ENCODE results near the gene SORBS2.

SORBS2 gene

DNA sequence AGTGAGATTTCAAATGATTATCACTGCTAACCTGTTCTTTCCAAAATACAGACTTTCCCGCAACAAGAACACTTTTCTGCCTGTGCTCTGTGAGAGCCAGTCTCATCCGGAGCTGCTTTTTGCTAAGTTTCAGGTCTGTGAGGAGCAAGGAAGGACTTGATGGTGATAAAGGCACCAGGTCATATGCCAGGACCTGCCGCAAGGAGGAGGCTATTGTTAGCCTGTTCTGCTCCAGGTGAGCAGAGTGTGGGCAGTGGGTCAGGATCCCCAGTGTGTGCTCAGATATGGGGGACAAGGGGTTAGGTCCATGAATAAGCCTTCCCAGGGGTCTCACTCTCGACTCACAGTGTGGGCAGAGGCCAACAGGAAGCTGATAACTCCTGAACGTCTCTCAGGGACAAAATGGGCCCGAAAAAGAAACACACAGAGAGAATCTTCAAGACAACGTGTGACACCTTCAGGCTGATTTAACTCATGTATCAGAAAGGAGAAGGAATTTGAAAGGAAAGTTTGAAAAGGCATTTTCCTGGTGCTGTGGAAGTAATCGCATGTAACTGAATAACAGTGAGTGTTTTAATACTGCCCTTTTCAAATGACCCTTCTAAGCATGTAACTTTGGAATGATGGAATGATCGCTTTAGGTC is 219.0 kb downstream of the SORBS2 start:
- Histone ChIP-seq H3K79me2 (ENCODE audit: insufficient read depth, low read depth) (no peaks in the 10 kb centered on the region), H2AFZ (ENCODE audit: low read depth) (no peak overlapping the region), H3K4me3 (IDR thresholded peaks at IDR 0.05; ENCODE audit: insufficient read depth, low read depth, low read length) (no peak overlapping the region), H3K9ac (no peak overlapping the region), H4K20me1 (ENCODE audit: insufficient read depth) (no peaks in the 10 kb centered on the region), H3K4me2 (no peak overlapping the region), H3K36me3 (ENCODE audit: insufficient read depth) (no peaks in the 10 kb centered on the region), H3K27ac (no peak overlapping the region), H3K27me3 (ENCODE audit: insufficient read depth, low read depth) (no peaks in the 10 kb centered on the region), H3K4me1 (ENCODE audit: low read depth, poor library complexity, severe bottlenecking) (peaks cover 19% of the 10 kb centered on the region)
- TF ChIP-seq, protein P1, sequence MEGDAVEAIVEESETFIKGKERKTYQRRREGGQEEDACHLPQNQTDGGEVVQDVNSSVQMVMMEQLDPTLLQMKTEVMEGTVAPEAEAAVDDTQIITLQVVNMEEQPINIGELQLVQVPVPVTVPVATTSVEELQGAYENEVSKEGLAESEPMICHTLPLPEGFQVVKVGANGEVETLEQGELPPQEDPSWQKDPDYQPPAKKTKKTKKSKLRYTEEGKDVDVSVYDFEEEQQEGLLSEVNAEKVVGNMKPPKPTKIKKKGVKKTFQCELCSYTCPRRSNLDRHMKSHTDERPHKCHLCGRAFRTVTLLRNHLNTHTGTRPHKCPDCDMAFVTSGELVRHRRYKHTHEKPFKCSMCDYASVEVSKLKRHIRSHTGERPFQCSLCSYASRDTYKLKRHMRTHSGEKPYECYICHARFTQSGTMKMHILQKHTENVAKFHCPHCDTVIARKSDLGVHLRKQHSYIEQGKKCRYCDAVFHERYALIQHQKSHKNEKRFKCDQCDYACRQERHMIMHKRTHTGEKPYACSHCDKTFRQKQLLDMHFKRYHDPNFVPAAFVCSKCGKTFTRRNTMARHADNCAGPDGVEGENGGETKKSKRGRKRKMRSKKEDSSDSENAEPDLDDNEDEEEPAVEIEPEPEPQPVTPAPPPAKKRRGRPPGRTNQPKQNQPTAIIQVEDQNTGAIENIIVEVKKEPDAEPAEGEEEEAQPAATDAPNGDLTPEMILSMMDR (conservative IDR thresholded peaks at IDR 0.05; ENCODE audit: low read depth, low read length) = no peak

DNA sequence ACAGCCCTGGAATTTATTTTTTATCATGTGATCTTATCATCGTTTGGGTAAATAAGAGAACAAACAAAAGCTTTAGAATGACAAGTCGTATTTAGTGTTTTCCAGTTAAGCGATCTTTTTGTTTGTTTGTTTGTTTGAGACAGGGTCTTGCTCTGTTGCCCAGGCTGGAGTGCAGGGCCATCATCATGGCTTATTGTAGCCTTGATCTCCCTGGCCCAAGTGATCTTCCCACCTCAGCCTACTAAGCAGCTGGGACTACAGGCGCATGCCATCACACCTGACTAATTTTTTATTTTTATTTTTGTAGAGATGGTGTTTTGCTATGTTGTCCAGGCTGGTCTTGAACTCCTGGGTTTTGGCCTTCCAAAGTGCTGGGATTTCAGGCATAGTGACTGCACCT is 219.6 kb downstream of the SORBS2 start:
- H2AFZ ChIP-seq (ENCODE audit: low read depth) = no peak overlapping the region
- H3K4me3 ChIP-seq (IDR thresholded peaks at IDR 0.05; ENCODE audit: insufficient read depth, low read depth, low read length) = no peak overlapping the region

DNA sequence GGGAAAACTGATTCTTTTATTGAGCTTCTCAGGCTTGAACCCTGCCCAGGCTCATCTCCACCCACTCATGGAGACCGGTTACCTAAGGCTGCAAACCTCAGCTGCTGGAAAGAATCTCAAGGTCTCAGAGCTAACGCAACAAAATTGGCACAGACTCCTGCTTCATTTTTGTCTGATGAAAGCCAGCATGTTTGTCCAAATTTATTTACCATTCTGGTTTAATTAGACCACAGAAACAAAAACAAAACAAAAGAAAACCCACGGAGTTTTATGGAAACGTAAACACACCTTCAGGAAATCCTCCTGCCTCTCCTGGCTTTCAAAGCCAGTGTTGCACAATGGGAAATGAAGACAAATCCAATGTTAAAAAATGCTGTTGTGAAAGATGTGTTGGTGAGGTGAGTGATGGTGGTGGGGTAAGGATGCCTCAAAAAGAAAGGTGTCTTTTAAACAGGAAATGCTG is 220.3 kb downstream of the SORBS2 start:
- Histone ChIP-seq H3K4me1 (ENCODE audit: low read depth, poor library complexity, severe bottlenecking) (peaks cover 19% of the 10 kb centered on the region), H3K9ac (no peak overlapping the region), H3K4me2 (no peak overlapping the region), H3K27me3 (ENCODE audit: insufficient read depth, low read depth) (no peaks in the 10 kb centered on the region), H3K4me3 (IDR thresholded peaks at IDR 0.05; ENCODE audit: insufficient read depth, low read depth, low read length) (no peak overlapping the region), H3K36me3 (ENCODE audit: insufficient read depth) (no peaks in the 10 kb centered on the region), H3K27ac (no peak overlapping the region), H2AFZ (ENCODE audit: low read depth) (no peak overlapping the region), H4K20me1 (ENCODE audit: insufficient read depth) (no peaks in the 10 kb centered on the region), H3K79me2 (ENCODE audit: insufficient read depth, low read depth) (no peaks in the 10 kb centered on the region)
- TF ChIP-seq, protein P1 (conservative IDR thresholded peaks at IDR 0.05; ENCODE audit: low read depth, low read length) = no peak

More for the DNA sequence above, 219.6 kb downstream of the SORBS2 start:
- H3K9ac ChIP-seq = no peak overlapping the region
- H3K36me3 ChIP-seq (ENCODE audit: insufficient read depth) = no peaks in the 10 kb centered on the region
- no peaks in the 10 kb centered on the region for H3K27me3 ChIP-seq (ENCODE audit: insufficient read depth, low read depth)
- H3K4me1 ChIP-seq (ENCODE audit: low read depth, poor library complexity, severe bottlenecking) = peaks cover 20% of the 10 kb centered on the region
- H3K4me2 ChIP-seq = no peak overlapping the region
- no peaks in the 10 kb centered on the region for H3K79me2 ChIP-seq (ENCODE audit: insufficient read depth, low read depth)
- TF ChIP-seq, protein P1 (conservative IDR thresholded peaks at IDR 0.05; ENCODE audit: low read depth, low read length) = no peak
- H3K27ac ChIP-seq = no peak overlapping the region
- no peaks in the 10 kb centered on the region for H4K20me1 ChIP-seq (ENCODE audit: insufficient read depth)

DNA sequence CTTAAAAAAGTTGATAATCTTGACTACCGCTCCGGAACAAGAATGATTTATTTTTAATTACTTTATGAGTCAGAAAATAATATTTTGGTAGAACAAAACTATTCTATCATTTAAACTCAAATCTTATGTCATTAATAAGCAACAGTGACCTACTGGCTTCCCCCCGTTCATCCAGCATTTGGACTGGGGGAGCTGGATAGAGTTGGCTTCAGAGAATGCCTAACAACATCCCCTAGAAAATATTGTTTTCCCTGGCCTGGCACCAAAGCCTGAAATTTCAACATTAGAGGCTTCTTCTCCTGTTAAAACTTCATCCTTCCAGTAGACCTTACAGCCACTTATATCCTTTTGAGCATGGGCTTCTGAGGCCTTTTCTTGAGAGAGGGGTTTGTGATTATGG is 221.0 kb downstream of the SORBS2 start:
- peaks cover 27% of the 10 kb centered on the region for H3K4me1 ChIP-seq (ENCODE audit: low read depth, poor library complexity, severe bottlenecking)
- no peaks in the 10 kb centered on the region for H3K36me3 ChIP-seq (ENCODE audit: insufficient read depth)
- H3K9ac ChIP-seq = no peak overlapping the region
- H3K4me3 ChIP-seq (IDR thresholded peaks at IDR 0.05; ENCODE audit: insufficient read depth, low read depth, low read length) = no peak overlapping the region
- TF ChIP-seq, protein P1 (conservative IDR thresholded peaks at IDR 0.05; ENCODE audit: low read depth, low read length) = no peak
- H2AFZ ChIP-seq (ENCODE audit: low read depth) = no peak overlapping the region
- H3K27ac ChIP-seq = no peak overlapping the region
- H3K79me2 ChIP-seq (ENCODE audit: insufficient read depth, low read depth) = no peaks in the 10 kb centered on the region
- no peaks in the 10 kb centered on the region for H3K27me3 ChIP-seq (ENCODE audit: insufficient read depth, low read depth)
- H4K20me1 ChIP-seq (ENCODE audit: insufficient read depth) = no peaks in the 10 kb centered on the region
- H3K4me2 ChIP-seq = no peak overlapping the region

All from KMS-11 (cell line).